ENCODE results near the gene KMT2A.

Gene KMT2A

DNA sequence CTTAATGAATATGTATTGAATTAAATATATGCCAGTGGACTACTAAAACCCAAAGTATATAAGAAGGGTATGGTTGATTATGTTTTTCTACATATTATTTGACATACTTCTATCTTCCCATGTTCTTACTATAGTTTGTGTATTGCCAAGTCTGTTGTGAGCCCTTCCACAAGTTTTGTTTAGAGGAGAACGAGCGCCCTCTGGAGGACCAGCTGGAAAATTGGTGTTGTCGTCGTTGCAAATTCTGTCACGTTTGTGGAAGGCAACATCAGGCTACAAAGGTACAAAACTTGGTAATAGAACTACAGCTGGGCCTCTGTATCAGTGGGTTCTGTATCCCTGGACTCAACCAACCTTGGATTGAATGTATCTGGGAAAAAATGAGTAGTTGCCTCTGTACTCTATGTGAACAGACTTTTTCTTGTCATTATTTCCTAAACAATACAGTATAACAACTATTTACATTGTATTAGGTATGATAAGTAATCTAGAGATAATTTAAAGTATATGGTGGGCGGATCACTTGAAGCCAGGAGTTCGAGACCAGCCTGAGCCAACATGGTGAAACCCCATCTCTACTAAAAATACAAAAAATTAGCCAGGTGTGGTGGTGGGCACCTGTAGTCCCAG, 52.3 kb downstream of the KMT2A start:
- peak; percentile 84 for DNase-seq (ENCODE audit: low spot score)

DNA sequence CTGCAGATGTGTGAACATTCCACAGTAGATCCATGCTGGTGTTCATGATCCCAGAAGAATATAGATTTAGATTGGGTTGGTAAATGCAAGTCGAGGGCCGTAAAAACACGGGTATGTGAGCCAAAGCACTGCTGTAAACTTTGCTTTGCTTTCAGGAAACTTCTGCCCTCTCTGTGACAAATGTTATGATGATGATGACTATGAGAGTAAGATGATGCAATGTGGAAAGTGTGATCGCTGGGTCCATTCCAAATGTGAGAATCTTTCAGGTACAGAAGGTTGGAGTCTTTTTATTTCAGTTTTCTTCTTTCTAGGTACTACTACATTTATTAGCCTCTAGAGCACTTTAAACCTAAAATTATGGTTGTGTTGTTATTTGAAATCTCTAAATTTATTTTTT, 54.7 kb downstream of the KMT2A start:
- no peak for DNase-seq (ENCODE audit: low spot score)

DNA sequence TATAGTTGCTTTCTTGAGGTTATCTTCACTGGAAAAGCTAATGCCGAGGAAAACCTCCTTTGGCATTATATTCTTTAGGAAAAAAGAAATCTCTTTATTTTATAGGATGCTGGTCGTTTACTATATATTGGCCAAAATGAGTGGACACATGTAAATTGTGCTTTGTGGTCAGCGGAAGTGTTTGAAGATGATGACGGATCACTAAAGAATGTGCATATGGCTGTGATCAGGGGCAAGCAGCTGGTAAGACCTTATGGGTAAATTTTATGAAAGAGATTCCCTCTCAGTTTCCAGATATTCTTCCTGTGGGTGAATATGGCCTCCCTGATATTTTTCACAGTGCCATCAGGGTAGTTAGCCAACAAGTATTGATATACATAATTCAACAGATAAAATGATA, 61.5 kb downstream of the KMT2A start:
- no peak for DNase-seq (ENCODE audit: low spot score)

GRCh38 chr11:118503216-118503615, 66.9 kb downstream of the KMT2A start:
- DNase-seq (ENCODE audit: low spot score): no peak

DNA sequence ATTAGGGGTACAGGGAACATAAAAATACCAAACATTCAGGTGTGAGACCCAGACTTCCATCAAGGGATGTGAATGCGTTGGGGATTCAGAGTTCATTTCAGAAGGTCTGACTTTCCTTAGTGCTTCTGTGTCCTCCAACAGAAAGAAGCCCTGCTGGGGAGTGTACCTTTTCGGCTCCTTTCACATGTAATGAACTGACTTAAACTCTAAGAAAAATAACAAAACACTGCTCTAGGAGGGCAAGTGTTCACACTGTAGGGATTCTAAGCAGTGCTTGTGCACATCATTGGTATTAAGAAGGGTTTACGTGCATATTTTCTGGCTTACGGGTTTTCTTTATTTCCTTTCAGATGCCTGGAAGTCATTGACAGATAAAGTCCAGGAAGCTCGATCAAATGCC, 75.3 kb downstream of the KMT2A start:
- no peak for DNase-seq (ENCODE audit: low spot score)

GRCh38 chr11:118514103-118514502, 77.8 kb downstream of the KMT2A start:
- DNase-seq (ENCODE audit: low spot score): no peak

GRCh38 chr11:118519549-118519948, 83.3 kb downstream of the KMT2A start:
- no peak for DNase-seq (ENCODE audit: low spot score)

- DNase-seq (ENCODE audit: low spot score): no peak
Observed at GRCh38 chr11:118521892-118522311, 85.6 kb downstream of the KMT2A start.

DNA sequence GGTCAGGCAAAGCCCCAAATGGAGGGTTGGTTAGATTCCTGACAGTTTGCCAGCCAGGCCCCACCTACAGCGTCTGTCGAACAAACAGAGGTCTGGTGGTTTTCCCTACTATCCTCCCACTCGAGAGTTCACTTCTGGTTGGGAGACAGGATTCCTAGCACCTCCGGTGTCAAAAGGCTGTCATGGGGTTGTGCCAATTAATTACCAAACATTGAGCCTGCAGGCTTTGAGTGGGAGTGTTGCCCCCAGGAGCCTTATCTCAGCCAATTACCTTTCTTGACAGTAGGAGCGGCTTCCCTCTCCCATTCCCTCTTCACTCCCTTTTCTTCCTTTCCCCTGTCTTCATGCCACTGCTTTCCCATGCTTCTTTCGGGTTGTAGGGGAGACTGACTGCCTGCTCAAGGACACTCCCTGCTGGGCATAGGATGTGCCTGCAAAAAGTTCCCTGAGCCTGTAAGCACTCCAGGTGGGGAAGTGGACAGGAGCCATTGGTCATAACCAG, 86.3 kb downstream of the KMT2A start:
- DNase-seq (ENCODE audit: low spot score): peak; percentile 66

DNA sequence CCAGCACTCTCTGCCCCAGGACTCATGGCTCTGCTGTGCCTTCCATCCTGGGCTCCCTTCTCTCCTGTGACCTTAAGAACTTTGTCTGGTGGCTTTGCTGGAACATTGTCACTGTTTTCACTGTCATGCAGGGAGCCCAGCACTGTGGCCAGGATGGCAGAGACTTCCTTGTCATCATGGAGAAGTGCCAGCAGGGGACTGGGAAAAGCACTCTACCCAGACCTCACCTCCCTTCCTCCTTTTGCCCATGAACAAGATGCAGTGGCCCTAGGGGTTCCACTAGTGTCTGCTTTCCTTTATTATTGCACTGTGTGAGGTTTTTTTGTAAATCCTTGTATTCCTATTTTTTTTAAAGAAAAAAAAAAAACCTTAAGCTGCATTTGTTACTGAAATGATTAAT, 88.1 kb downstream of the KMT2A start:
- no peak for DNase-seq (ENCODE audit: low spot score)

DNA sequence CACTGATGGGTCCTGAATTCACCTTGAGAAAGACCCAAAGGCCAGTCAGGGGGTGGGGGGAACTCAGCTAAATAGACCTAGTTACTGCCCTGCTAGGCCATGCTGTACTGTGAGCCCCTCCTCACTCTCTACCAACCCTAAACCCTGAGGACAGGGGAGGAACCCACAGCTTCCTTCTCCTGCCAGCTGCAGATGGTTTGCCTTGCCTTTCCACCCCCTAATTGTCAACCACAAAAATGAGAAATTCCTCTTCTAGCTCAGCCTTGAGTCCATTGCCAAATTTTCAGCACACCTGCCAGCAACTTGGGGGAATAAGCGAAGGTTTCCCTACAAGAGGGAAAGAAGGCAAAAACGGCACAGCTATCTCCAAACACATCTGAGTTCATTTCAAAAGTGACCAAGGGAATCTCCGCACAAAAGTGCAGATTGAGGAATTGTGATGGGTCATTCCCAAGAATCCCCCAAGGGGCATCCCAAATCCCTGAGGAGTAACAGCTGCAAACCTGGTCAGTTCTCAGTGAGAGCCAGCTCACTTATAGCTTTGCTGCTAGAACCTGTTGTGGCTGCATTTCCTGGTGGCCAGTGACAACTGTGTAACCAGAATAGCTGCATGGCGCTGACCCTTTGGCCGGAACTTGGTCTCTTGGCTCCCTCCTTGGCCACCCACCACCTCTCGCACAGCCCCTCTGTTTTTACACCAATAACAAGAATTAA, 88.6 kb downstream of the KMT2A start:
- DNase-seq (ENCODE audit: low spot score): peak; percentile 31

DNA sequence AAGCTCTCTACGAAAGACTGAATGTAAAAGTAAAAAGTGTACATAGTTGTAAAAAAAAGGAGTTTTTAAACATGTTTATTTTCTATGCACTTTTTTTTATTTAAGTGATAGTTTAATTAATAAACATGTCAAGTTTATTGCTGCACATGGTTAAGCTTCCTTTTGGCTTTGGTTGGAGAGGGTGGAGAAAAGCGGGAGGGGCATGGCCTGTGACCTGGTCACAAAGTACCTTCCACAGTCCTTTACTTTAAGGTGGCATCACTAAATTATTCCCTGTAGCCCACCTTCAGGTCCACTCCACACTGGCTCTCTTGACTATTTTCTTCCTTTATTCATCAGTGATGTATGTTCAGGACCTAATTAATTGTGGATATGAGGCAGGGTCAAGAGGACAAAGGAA, 90.4 kb downstream of the KMT2A start:
- DNase-seq (ENCODE audit: low spot score): no peak

- no peak for DNase-seq (ENCODE audit: low spot score)
Observed at GRCh38 chr11:118527109-118527508, 90.8 kb downstream of the KMT2A start, which contains the start of gene TTC36. TTC36 (plus strand) TSS chr11:118527474; CDS start chr11:118527495, 21 bp downstream.

- no peak for DNase-seq (ENCODE audit: low spot score)
Observed at GRCh38 chr11:118528511-118528910, 92.2 kb downstream of the KMT2A start.

DNA sequence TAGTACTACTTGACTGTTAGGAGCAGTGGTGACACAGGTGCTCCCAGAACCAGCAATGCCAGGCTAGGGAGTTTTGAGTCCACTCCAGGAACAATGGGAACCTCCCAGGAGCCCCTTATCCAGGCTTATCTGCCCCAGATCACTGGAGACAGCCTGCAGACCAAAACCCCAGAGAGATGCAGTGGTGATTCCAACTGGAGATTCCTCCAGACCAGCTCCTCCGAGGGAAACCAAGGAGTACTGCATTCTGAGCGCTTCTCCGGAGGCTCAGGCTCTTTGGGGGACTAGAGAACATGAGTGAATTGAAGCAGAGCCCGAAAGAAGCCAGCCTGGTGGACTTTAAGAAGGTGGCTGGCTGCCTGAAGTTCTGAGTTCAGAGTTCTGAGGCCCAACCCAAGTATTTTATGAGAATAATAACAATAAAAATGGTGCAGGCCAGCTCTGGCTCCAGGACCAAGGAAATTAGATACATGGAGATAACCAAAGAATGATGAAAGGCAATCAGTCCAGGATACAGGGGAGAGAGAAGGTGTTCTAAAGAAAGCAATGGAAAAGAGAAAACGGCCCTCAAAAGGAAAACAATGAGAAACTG, 93.4 kb downstream of the KMT2A start:
- DNase-seq (ENCODE audit: low spot score): no peak

- DNase-seq (ENCODE audit: low spot score): no peak
Observed at GRCh38 chr11:118530180-118530682, 93.9 kb downstream of the KMT2A start.

DNA sequence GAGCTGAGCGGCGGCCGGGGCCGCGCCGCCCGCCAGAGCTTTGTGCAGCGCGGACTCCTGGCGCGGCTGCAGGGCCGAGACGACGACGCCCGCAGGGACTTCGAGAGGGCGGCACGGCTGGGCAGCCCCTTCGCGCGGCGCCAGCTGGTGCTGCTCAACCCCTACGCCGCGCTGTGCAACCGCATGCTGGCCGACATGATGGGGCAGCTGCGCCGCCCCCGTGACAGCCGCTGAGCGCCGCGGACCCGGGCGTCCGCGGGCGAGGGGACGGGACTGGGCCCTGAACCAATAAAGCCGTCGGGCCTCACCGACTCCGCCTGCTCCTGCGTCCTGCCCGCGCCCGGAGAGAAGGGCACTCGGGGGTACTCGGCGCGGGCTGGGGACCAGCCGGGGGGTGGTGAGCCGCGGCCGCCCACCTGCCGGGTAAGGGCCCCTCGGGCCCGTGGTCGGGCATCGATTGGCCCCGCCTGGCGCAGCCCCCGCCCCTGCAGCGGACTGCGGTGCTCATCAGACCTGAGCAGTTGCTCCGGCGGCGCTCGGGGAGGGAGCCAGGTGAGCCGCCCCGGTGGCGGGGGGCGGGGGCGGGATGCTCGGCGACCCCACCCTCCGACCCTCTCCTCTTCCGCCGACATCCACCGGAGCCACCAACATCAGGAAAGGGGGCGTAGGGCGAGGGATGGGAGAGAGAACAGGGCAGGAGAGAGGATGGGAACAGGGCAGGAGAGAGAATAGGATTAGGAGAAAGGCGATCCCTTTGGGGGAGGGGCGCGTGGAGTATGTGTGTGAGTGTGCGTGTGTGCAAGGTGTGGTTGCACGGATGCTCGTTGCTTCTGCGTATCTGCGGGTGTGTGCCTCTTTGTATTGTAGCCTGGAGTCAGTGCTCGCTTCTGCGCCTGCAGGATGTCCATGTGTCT, 94.6 kb downstream of the KMT2A start, which contains the start of gene TMEM25:
TMEM25 (plus strand) TSS at position 510 of the 914 bp plus-strand sequence. CDS start 610 bp downstream, outside the sequence.
- peak; percentile 80 for DNase-seq (ENCODE audit: low spot score)

DNA sequence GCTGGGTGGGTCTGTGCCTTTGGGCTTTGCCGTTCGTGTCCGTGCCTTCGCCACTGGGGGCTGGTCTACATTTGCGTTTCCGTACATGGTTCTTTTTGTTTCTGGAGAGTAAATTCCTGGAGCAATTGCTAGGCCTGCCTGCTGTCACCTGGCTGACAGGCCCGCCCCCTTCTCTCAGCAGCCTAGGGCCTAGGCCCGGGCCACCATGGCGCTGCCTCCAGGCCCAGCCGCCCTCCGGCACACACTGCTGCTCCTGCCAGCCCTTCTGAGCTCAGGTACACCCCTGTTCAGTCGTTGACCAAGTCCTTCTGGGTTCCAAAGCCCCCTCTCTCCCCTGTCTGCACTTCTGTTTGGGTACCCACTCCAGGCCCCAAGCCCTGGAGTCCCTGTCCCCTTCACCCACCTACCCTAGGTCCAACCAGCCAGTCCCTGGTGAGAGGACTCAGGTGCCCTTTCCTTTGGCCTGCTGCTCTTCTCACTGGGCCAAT, 95.3 kb downstream of the KMT2A start:
- DNase-seq (ENCODE audit: low spot score): no peak

- no peak for DNase-seq (ENCODE audit: low spot score)
Observed at GRCh38 chr11:118532091-118532490, 95.8 kb downstream of the KMT2A start.

- no peak for DNase-seq (ENCODE audit: low spot score)
Observed at GRCh38 chr11:118532852-118533768, 96.8 kb downstream of the KMT2A start.
